ENCODE data around the gene C5orf58.

Gene C5orf58

DNA sequence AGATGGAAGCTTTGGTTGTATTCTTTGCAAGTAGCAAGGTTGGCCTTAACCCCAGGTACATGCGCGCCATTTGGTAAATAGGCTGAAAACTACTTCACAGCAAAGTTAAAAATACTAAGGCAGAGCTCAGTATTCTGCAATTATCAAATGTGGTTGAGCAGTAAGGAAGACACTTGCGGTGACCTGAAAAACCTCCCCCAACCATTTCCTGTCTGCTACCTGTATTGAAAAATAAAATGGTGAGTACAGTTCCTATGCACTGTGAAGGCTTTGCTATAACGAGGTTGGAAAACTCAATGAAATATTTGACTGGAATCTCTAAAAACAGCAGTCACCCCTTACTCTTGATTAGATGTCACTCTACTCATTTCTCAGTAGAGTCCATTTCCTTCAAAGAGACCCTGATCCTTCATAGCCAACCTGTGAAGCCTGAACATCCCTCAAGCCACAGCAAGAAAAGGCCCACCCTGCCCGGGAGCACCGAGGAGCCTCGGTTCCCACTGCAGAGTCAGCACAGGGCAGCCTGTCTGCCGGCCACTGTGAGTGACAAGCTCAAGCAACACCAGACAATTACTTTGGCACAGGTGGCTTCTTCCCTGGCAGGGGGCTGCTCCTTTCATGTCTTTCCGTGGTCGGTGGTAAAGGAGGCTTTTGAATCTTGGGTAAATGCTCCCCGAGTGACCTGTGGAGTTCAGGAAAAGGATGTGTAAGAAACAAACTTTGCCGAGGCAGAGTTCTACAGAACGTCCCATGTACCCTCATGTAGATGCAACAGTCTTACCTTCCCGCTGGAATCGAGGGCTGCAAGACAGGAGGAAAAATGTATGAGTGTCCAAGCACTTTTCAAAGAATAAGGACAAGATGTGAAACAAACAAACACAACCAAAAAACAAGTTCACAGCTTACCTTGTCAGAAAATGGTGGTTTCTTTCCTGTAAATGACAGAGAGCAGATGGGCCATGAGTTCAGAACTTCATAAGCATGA lies 29.6 kb downstream of the C5orf58 start:
- ATAC-seq (peak; percentile 47), DNase-seq (ENCODE audit: low spot score in 2 of 2) (no peak)
- peak overlapping the region; percentile 93 for H3K27ac Mint-ChIP-seq
- H3K4me1 Mint-ChIP-seq = peaks cover 48% of the 10 kb centered on the region
- H3K9me3 Mint-ChIP-seq = no peaks in the 10 kb centered on the region
- peak overlapping the region; percentile 42 for H3K4me3 Mint-ChIP-seq
- peaks cover 100% of the 10 kb centered on the region for H3K36me3 Mint-ChIP-seq

DNA sequence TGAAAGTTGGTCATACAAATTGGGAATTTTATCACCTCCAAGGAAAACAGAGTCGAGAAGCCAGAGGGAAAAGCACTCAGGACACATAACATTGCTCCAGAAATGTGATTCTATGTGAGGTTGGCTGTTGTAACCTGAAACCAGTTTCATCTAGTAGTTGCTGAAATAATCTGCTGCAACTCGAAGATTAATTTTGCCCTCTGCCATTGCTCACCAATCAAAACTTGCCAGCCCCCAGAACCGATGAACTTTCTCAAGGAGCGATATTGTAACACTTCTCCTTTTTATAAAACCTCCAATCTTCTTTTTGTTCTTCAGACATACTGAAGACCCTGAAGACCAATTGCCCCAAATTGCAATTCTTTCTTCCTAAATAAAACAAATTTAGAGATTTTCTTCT lies 31.1 kb downstream of the C5orf58 start:
- DNase-seq (ENCODE audit: low spot score in 2 of 2) = no peak
- peak overlapping the region; percentile 93 for H3K27ac Mint-ChIP-seq
- no peak for ATAC-seq
- H3K36me3 Mint-ChIP-seq = peaks cover 100% of the 10 kb centered on the region
- peaks cover 62% of the 10 kb centered on the region for H3K4me1 Mint-ChIP-seq
- H3K4me3 Mint-ChIP-seq = no peak overlapping the region
- no peaks in the 10 kb centered on the region for H3K9me3 Mint-ChIP-seq

DNA sequence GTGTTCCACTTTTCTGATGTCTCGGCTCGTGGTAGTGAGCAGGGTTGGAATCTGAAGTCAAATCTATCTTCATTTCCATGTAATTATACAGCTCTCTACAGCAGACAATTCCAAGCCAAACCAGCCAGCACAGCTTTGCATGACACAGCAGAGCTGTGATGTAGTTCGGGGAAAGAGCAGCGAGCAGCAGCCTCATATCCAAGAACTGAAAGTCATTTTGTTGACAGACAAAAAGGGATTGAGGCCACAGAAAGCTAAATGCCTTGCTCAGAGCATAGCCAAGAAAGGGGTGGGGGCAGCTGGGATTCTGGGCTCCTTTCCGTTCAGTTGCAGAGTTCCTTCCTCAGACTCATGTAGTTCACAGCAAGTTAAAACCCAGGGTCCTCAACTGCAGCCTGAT lies 32.7 kb downstream of the C5orf58 start:
- ATAC-seq (no peak), DNase-seq (ENCODE audit: low spot score in 2 of 2) (peak in 1 of 2 donors; percentile 39)
- no peaks in the 10 kb centered on the region for H3K9me3 Mint-ChIP-seq
- peaks cover 100% of the 10 kb centered on the region for H3K36me3 Mint-ChIP-seq
- no peak overlapping the region for H3K4me3 Mint-ChIP-seq
- peaks cover 71% of the 10 kb centered on the region for H3K4me1 Mint-ChIP-seq
- H3K27ac Mint-ChIP-seq = peak overlapping the region; percentile 88

- no peaks in the 10 kb centered on the region for H3K9me3 Mint-ChIP-seq
- peaks cover 100% of the 10 kb centered on the region for H3K36me3 Mint-ChIP-seq
- DNase-seq (ENCODE audit: low spot score in 2 of 2) (peak in 1 of 2 donors; percentile 64), ATAC-seq (peak; percentile 41)
- H3K27ac Mint-ChIP-seq = peak overlapping the region; percentile 88
- H3K4me3 Mint-ChIP-seq = peak overlapping the region; percentile 61
- peaks cover 83% of the 10 kb centered on the region for H3K4me1 Mint-ChIP-seq
Measured at GRCh38 chr5:170266570-170267381, 34.0 kb downstream of the C5orf58 start.

DNA sequence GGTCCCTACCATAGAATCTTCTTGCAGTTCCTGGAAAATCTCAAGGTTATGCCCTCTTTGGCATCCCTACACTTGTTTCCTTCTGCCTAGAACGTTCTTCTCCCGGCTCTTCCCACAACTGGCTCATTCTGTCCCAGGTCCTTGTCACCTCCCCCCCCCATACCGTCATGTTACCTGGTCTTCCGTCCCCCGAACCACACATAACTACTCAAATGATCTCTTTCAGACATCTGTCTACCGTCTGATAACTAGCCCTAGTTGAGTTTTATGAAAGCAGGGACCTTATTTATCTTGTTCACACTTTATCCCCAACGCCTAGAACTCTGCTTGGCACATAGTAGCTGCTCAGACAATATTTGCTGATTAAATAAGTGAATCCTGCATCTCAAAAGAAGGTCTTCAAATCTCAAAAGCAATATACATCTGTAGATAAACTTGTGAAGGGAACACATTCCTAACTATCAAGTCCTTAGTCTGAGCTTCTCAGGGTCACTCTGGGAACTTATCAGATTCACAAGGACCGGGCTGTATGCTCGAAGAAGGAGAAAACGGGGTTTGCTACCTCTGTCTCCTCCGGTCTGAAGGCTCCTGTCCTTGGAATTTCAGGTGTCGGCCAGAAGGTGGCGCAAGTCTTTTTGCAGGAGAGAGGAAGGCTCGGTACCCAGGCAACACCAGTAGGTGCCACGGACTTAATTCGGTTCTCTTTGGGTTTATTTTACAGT lies 34.8 kb downstream of the C5orf58 start:
- H3K36me3 Mint-ChIP-seq = peaks cover 100% of the 10 kb centered on the region
- DNase-seq (ENCODE audit: low spot score in 2 of 2) = peak; percentile 69 to 86
- peak; percentile 46 for ATAC-seq
- peak overlapping the region; percentile 88 for H3K27ac Mint-ChIP-seq
- no peaks in the 10 kb centered on the region for H3K9me3 Mint-ChIP-seq
- peaks cover 82% of the 10 kb centered on the region for H3K4me1 Mint-ChIP-seq
- peak overlapping the region; percentile 61 for H3K4me3 Mint-ChIP-seq

- peak overlapping the region; percentile 61 for H3K4me3 Mint-ChIP-seq
- DNase-seq (ENCODE audit: low spot score in 2 of 2) = no peak
- no peaks in the 10 kb centered on the region for H3K9me3 Mint-ChIP-seq
- H3K27ac Mint-ChIP-seq = peak overlapping the region; percentile 88
- no peak for ATAC-seq
- H3K4me1 Mint-ChIP-seq = peaks cover 83% of the 10 kb centered on the region
- peaks cover 100% of the 10 kb centered on the region for H3K36me3 Mint-ChIP-seq
Measured at GRCh38 chr5:170268153-170268689, 35.4 kb downstream of the C5orf58 start.

DNA sequence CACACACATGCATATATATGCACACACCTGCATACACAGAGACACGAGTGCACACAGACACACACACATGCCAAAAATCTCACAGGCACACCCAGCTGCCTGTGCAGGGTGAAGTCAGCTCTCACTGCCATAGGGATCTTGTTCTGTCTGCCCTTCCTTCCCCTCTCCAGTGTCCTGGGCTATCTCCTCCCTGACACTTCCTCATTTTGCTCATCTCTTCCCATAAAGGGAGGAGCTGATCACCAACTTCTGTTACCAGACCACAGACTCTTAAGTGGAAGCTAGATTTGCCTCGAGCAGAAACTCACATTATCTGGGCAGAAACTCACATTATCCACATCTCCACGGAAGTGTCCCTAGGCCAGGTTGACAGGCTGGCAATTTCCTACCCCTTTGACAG lies 36.1 kb downstream of the C5orf58 start:
- ATAC-seq (no peak), DNase-seq (ENCODE audit: low spot score in 2 of 2) (no peak)
- H3K4me1 Mint-ChIP-seq = peaks cover 83% of the 10 kb centered on the region
- H3K27ac Mint-ChIP-seq = peak overlapping the region; percentile 88
- no peaks in the 10 kb centered on the region for H3K9me3 Mint-ChIP-seq
- peaks cover 100% of the 10 kb centered on the region for H3K36me3 Mint-ChIP-seq
- H3K4me3 Mint-ChIP-seq = peak overlapping the region; percentile 61

DNA sequence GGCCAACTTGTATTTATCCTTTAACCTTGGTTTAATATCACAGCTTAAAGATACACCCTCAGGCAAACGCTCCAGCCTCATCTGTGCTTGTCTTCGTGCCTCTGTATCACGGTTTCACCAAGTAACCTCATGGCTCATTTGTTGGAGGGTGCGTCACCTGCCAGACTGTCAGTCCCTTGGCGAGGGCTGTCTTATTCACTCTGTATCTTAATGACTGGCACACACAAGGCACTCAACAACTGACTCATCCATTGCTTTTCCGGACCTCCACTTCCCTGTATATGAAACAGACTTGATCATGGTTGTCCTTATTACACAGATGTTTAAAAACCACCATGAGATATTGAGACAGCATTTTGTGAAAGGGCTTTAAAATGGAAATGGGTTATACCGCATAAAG lies 36.8 kb downstream of the C5orf58 start:
- H3K4me1 Mint-ChIP-seq = peaks cover 83% of the 10 kb centered on the region
- DNase-seq (ENCODE audit: low spot score in 2 of 2) (peak in 1 of 2 donors; percentile 83), ATAC-seq (peak; percentile 94)
- H3K9me3 Mint-ChIP-seq = no peaks in the 10 kb centered on the region
- H3K36me3 Mint-ChIP-seq = peaks cover 100% of the 10 kb centered on the region
- H3K4me3 Mint-ChIP-seq = peak overlapping the region; percentile 61
- H3K27ac Mint-ChIP-seq = peak overlapping the region; percentile 88

DNA sequence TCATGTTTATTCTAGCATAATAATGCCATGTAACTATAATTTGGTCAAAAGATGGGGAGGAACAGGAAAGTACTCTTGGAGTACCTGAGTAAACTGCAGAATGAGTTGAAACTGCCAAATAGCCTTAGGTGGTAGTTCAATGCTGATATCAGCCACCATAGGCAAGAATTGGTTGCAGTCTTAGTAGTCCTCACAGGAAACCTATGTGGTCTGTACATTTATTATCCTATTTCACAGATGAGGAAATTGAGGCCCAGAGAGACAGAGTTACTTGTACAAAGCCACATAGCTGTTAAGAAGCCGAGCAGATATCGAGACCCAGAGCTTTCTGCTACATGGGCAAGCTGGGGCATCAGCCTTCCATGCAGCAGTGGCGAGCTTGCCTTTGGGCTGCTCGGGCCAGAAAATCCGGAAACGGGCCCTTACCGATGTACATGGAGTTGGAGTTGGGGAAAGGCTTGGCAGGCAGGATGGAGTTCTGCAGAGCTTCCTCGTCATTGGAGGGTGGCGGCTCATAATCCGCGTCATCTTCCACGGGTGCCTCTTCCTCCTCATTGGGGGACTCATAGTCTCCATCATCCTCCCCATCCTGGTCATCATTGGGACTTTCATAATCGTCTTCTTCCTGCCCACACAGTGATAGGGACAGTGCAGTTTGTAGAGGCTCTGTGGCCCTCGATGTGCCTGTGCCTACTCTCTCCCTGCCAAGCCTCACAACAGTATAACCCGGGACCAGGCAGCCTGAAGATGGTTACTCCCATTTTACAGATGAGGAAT lies 37.7 kb downstream of the C5orf58 start:
- H3K4me3 Mint-ChIP-seq = peak overlapping the region; percentile 61
- ATAC-seq (peak; percentile 14), DNase-seq (ENCODE audit: low spot score in 2 of 2) (no peak)
- peaks cover 100% of the 10 kb centered on the region for H3K36me3 Mint-ChIP-seq
- peak overlapping the region; percentile 88 for H3K27ac Mint-ChIP-seq
- peaks cover 91% of the 10 kb centered on the region for H3K4me1 Mint-ChIP-seq
- H3K9me3 Mint-ChIP-seq = no peaks in the 10 kb centered on the region

- H3K4me1 Mint-ChIP-seq = peaks cover 96% of the 10 kb centered on the region
- H3K27ac Mint-ChIP-seq = peak overlapping the region; percentile 99
- no peak for DNase-seq (ENCODE audit: low spot score in 2 of 2)
- no peak for ATAC-seq
- no peaks in the 10 kb centered on the region for H3K9me3 Mint-ChIP-seq
- peak overlapping the region; percentile 72 for H3K4me3 Mint-ChIP-seq
- H3K36me3 Mint-ChIP-seq = peaks cover 100% of the 10 kb centered on the region
Measured at GRCh38 chr5:170273968-170274710, 41.4 kb downstream of the C5orf58 start.

DNA sequence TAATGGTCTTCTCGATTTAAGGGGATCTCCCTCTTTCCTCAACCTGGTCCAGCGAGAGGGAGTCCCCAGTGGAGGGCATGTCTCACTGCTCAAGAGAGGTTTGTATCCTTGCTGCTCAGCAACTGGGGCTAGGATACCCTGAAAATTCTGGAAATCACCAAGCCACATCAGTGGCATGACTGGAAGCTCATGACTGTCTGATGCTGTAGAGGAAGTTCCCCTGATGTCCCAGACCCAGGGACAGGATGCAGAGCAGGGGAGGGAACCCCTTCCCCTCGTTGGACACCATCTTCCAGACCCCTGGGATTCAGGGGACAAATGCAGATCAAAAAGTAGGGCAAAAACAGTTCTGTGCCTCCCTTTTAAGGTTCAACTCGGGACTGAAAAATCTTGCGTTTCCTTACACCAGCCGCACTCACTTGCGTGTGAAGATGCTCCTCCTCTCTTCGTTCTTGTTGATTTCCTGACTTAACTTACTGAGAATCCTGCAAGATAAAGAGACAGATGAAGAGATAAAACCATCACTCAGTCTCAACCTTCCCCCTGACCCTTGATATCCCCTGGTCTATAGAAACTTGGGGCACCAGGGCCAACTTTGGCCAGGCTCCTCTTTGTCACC lies 42.7 kb downstream of the C5orf58 start:
- Mint-ChIP-seq H3K36me3 (peaks cover 100% of the 10 kb centered on the region), H3K27ac (peak overlapping the region; percentile 99), H3K4me1 (peaks cover 96% of the 10 kb centered on the region), H3K4me3 (peak overlapping the region; percentile 72), H3K9me3 (no peaks in the 10 kb centered on the region)
- no peak for ATAC-seq
- DNase-seq (ENCODE audit: low spot score in 2 of 2) = no peak

GRCh38 chr5:170276140-170276539 lies 43.4 kb downstream of the C5orf58 start:
- peaks cover 96% of the 10 kb centered on the region for H3K4me1 Mint-ChIP-seq
- ATAC-seq (no peak), DNase-seq (ENCODE audit: low spot score in 2 of 2) (no peak)
- H3K36me3 Mint-ChIP-seq = peaks cover 100% of the 10 kb centered on the region
- peak overlapping the region; percentile 72 for H3K4me3 Mint-ChIP-seq
- peak overlapping the region; percentile 99 for H3K27ac Mint-ChIP-seq
- no peaks in the 10 kb centered on the region for H3K9me3 Mint-ChIP-seq

- DNase-seq (ENCODE audit: low spot score in 2 of 2) = peak in 1 of 2 donors; percentile 60
- ATAC-seq = no peak
- peak overlapping the region; percentile 72 for H3K4me3 Mint-ChIP-seq
- no peaks in the 10 kb centered on the region for H3K9me3 Mint-ChIP-seq
- peaks cover 99% of the 10 kb centered on the region for H3K4me1 Mint-ChIP-seq
- peak overlapping the region; percentile 99 for H3K27ac Mint-ChIP-seq
- H3K36me3 Mint-ChIP-seq = peaks cover 100% of the 10 kb centered on the region
Measured at GRCh38 chr5:170277867-170278281, 45.1 kb downstream of the C5orf58 start.
